Measurements from ENCODE around the gene RAD9B. TPM values are rescaled to one million over a fixed set of nuclear protein-coding genes. Genes with fewer than 3 reads are reported as not detected.

Gene RAD9B
- total RNA-seq, 4 donors from 2014 or later: 0.22 to 1.9 (median 0.82) TPM; not detected in 1

DNA sequence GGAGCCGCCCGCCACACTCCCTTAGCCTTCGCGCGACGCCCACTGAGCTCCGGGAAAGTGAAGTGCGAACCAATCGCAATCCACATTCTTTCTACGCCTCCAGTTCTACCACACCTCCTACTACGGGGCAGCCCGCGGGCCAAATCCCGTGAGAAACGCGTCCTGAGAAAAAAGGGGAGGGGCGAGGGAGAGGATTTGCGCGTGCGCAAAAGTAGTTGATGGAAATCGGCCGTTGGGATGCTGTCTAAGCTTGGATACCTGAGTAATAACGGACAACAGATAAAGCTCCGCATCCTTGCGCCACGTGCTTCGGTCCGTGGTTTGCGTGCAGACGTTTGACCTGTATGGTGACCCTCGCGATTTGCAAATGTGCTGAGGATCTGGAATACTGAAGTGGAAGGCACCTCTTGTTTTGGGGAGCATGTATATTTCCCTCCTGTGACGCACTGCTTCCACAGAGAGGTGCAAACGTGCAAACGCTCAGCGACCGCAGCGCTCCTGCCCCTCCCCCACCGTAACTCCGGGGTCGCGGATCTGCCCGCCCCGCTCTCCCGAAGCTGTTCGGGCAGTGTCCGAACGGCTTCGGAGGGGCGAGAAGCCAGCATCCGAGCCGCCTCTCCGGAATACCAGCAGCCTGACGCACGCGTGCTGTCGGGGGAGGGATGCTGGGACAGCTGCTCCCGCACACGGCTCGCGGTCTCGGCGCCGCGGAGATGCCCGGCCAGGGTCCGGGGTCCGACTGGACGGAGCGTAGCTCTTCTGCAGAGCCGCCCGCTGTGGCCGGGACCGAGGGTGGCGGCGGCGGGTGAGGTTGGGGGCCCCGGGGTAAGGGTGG is 33.7 kb upstream of the RAD9B start, which contains the start of the genes FAM216A and GPN3:
FAM216A (plus strand) TSS at position 632 of the 835 bp plus-strand sequence; CDS start at position 663, 31 bp downstream.
GPN3 (minus strand) TSS at position 44 of the 835 bp plus-strand sequence. CDS start 54 bp downstream, outside the sequence.
- TF ChIP-seq, protein P1, sequence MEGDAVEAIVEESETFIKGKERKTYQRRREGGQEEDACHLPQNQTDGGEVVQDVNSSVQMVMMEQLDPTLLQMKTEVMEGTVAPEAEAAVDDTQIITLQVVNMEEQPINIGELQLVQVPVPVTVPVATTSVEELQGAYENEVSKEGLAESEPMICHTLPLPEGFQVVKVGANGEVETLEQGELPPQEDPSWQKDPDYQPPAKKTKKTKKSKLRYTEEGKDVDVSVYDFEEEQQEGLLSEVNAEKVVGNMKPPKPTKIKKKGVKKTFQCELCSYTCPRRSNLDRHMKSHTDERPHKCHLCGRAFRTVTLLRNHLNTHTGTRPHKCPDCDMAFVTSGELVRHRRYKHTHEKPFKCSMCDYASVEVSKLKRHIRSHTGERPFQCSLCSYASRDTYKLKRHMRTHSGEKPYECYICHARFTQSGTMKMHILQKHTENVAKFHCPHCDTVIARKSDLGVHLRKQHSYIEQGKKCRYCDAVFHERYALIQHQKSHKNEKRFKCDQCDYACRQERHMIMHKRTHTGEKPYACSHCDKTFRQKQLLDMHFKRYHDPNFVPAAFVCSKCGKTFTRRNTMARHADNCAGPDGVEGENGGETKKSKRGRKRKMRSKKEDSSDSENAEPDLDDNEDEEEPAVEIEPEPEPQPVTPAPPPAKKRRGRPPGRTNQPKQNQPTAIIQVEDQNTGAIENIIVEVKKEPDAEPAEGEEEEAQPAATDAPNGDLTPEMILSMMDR (IDR thresholded peaks at IDR 0.05; ENCODE audit: low read depth): no peak

DNA sequence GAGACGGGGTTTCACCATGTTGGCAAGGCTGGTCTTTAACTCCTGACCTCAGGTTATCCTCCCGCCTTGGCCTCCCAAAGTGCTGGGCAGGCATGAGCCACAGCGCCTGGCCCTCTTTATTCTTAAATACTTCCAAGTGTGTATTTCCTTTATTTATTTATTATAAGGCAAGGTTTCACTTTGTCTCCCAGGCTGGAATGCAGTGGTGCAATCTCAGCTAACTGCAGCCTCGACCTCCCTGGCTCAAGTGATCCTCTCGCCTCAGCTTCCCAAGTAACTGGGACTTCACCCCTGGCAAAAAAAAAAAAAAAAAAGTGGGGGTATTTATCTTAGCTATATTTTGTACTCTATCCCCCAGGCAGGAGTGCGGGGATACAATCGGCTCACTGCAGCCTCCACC is 26.7 kb upstream of the RAD9B start:
- TF ChIP-seq, protein P1 (IDR thresholded peaks at IDR 0.05; ENCODE audit: low read depth): no peak

DNA sequence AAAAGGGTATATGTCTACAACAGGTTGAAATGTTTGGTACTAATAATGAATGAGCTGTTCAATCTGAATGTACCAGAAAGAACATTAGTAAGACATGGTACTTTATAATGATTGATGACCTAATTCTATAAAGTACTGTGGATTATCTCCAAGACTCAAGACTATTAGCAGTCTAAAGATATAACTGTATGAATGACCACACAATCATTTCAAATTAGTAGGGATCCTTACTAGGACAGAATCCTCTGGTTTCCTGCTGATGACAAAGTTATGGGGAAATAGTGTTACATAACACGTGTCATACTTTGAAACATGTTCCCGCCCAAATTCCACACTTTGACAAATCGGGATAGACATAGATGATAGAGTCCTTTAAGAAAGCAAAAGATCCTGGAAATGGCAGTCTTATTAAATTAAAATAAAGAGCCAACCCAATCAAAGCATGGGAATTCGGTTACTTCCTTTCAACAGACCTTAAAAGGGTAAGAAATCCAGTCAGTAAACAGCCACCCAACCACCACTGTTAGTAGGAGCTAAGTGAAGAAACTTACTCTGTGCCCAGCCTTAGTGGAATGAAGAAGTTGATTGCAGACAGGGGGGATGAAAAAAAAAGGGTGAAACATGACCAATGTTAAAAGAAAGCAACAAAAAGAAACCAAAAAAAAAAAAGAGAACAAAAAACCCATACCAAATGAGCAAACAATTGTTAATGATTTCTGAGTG is 3.0 kb upstream of the RAD9B start:
- TF ChIP-seq, protein P1 (IDR thresholded peaks at IDR 0.05; ENCODE audit: low read depth): no peak

DNA sequence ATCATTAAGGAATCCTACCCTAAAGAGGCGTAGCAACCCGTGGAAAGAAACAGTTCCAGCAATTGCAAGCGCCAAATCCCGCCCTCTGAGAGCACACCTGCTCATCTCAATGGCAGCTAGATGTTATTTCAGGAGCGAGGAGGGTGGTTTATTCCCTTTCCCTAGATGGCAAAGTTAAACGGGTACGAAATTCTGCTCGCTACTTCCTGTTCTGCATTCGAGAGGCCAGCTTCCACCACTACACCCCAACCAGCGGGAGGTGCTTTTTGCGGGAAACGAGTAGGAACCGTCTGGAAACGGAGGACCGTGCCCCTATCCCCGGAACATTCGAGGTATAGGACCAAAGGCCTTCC is 756 bp upstream of the RAD9B start:
- TF ChIP-seq, protein P1 (IDR thresholded peaks at IDR 0.05; ENCODE audit: low read depth): no peak

DNA sequence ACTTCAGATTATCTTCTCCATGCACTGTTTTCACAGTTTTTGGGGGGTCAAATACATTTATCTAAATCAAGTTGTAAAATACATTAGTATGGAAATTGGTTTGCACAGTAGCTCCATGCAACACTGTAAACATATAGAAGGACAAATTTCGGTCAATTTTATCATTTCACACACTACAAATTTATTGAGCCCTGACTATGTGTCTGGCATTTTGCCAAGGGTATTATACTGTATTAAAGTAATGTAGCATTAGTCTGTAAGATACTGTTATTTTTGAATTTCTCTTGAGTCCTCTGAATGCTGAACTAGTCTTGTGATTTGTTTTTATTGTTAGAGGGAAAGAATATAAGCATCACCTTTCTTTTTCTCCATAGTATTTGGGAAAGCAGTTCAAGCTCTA is 1.3 kb downstream of the RAD9B start:
- TF ChIP-seq, protein P1 (IDR thresholded peaks at IDR 0.05; ENCODE audit: low read depth): no peak

DNA sequence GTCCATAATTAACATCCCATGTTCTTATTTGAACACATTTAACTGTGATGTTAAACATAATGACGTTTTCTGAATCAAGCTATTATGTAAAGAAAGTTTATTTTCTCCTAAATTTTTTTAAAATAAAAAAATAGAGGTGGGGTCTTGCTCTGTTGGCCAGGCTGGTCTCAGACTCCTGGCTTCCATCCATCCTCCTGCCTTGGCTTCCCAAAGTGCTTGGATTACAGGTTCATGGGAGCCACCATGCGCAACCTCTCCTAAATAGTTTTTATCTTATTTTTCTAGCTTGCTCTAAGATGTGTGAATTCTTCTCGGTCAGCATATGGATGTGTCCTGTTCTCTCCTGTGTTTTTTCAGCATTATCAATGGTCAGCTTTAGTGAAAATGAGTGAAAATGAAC is 3.2 kb downstream of the RAD9B start:
- TF ChIP-seq, protein P1 (IDR thresholded peaks at IDR 0.05; ENCODE audit: low read depth): no peak

DNA sequence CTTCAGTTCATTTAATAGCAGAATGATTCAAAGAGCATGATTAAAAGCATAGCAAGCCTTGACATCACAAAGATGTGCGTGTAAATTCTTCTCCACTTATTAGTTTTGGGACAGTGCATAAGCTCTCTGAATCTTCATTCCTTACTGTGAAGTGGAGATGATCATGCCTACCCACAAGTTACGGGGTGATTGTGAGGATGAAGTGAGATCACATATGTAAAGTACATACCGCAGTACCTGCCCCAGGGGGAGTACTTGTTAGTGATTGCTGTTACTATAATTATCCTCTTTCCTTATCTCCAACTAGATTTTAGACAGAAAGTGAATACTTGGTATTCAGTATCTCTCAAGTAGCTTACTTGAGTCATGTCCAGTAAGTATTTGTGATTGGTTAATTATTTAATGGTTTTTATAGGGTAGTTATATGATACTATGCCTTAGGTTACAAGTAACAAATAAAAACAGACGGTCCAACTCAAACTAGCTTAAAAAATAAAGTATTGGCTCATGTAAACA is 6.0 kb downstream of the RAD9B start:
- TF ChIP-seq, protein P1 (IDR thresholded peaks at IDR 0.05; ENCODE audit: low read depth): no peak
